Ishikawa (cell line): ENCODE data around the gene SLC2A1.
A peak's percentile ranks its signal among the peaks of the same experiment; 100 is the strongest.

Source experiments
- CEBPB ChIP-seq: IDR thresholded peaks from 2 replicates; pipeline ENCODE4 v1.6.1; 2012
- CREB1 ChIP-seq: IDR thresholded peaks from 2 replicates; pipeline ENCODE4 v1.6.1; 2012; ENCODE audit warnings: low read depth
- EGR1 ChIP-seq: IDR thresholded peaks from 2 replicates; pipeline ENCODE4 v1.6.1; 2012
- EP300 ChIP-seq: IDR thresholded peaks from 2 replicates; pipeline ENCODE4 v1.6.1; 2012; ENCODE audit warnings: borderline replicate concordance
- FOXM1 ChIP-seq: IDR thresholded peaks from 2 replicates; pipeline ENCODE4 v1.6.1; 2012; ENCODE audit warnings: low read depth, borderline replicate concordance
- NFIC ChIP-seq: IDR thresholded peaks from 2 replicates; pipeline ENCODE4 v1.6.1; 2012
- RAD21 ChIP-seq: IDR thresholded peaks from 2 replicates; pipeline ENCODE4 v1.6.1; 2012; ENCODE audit warnings: low read depth
- TAF1 ChIP-seq: IDR thresholded peaks from 2 replicates; pipeline ENCODE4 v1.6.1; 2012; ENCODE audit warnings: low read depth, mild to moderate bottlenecking
- TCF12 ChIP-seq: IDR thresholded peaks from 2 replicates; pipeline ENCODE4 v1.6.1; 2012; ENCODE audit warnings: low read depth
- TEAD4 ChIP-seq: IDR thresholded peaks from 2 replicates; pipeline ENCODE4 v1.6.1; 2012
- YY1 ChIP-seq: IDR thresholded peaks from 2 replicates; pipeline ENCODE4 v1.6.1; 2012; ENCODE audit warnings: low read depth
- ZBTB7A ChIP-seq: IDR thresholded peaks from 2 replicates; pipeline ENCODE4 v1.6.1; 2012; ENCODE audit warnings: low read depth
- TF ChIP-seq, protein P1 (sequence below): IDR thresholded peaks from 2 replicates; pipeline ENCODE4 v1.6.1; 2012; ENCODE audit warnings: low read depth, mild to moderate bottlenecking
- TF ChIP-seq, protein P2 (sequence below): IDR thresholded peaks from 2 replicates; pipeline ENCODE4 v1.6.1; 2012
- TF ChIP-seq, protein P3 (sequence below): IDR thresholded peaks from 2 replicates; pipeline ENCODE4 v1.6.1; 2012

Gene SLC2A1

DNA sequence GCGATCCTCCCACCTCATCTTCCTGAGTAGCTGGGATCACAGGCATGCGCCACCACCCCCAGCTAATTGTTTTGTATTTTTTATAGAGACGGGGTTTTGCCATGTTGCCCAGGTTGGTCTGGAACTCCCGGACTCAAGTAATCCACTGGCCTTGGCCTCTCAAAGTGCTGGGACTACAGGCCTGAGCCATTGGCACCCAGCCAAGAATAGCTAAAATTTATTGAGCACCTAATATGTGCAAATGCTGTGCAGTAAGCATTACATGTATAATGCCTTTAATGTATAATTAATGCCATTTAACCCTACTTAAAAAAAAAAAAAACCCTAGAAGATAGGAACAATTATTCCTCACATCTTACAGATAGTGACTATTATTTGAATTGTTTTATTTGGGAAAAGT lies 69.4 kb downstream of the SLC2A1 start:
- TF ChIP-seq NFIC: peak; percentile 54
- no peak for TF ChIP-seq CEBPB

DNA sequence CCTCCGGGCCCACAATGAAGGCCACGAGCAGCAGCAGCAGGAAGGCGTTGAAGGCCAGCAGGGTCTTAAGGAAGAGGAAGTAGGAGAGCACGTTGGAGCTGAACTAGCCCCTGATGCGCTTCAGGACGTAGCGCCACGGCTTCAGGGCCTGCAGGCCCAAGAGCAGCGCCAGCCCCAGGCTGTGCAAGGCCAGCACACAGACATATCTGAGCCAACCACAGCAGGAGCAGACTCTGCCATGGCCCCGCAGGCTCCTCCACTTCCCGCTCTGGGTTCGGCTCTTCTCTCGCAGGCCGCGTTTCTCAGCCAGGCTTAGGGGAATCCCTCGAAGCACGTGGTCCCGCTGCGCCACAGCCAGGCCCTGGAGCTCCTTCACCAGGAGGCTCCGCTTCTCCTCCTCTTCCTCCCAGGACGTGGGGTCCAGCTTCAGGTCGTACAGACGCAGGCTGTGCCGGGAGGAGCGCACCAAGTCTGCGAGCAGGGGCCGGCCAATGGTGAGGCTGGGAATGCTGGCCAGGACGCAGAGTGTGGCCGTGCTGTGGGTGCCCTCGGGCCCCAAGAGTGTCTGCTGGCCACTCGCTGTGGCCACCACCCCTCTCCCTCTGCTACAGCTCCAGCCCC lies 70.5 kb downstream of the SLC2A1 start:
- TF ChIP-seq, protein P1, sequence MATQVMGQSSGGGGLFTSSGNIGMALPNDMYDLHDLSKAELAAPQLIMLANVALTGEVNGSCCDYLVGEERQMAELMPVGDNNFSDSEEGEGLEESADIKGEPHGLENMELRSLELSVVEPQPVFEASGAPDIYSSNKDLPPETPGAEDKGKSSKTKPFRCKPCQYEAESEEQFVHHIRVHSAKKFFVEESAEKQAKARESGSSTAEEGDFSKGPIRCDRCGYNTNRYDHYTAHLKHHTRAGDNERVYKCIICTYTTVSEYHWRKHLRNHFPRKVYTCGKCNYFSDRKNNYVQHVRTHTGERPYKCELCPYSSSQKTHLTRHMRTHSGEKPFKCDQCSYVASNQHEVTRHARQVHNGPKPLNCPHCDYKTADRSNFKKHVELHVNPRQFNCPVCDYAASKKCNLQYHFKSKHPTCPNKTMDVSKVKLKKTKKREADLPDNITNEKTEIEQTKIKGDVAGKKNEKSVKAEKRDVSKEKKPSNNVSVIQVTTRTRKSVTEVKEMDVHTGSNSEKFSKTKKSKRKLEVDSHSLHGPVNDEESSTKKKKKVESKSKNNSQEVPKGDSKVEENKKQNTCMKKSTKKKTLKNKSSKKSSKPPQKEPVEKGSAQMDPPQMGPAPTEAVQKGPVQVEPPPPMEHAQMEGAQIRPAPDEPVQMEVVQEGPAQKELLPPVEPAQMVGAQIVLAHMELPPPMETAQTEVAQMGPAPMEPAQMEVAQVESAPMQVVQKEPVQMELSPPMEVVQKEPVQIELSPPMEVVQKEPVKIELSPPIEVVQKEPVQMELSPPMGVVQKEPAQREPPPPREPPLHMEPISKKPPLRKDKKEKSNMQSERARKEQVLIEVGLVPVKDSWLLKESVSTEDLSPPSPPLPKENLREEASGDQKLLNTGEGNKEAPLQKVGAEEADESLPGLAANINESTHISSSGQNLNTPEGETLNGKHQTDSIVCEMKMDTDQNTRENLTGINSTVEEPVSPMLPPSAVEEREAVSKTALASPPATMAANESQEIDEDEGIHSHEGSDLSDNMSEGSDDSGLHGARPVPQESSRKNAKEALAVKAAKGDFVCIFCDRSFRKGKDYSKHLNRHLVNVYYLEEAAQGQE: no peak
- no peak for TF ChIP-seq NFIC
- TF ChIP-seq, protein P2, sequence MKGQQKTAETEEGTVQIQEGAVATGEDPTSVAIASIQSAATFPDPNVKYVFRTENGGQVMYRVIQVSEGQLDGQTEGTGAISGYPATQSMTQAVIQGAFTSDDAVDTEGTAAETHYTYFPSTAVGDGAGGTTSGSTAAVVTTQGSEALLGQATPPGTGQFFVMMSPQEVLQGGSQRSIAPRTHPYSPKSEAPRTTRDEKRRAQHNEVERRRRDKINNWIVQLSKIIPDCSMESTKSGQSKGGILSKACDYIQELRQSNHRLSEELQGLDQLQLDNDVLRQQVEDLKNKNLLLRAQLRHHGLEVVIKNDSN: no peak
- TF ChIP-seq TCF12: no peak
- no peak for TF ChIP-seq TAF1
- no peak for TF ChIP-seq RAD21
- no peak for TF ChIP-seq CEBPB
- TF ChIP-seq, protein P3, sequence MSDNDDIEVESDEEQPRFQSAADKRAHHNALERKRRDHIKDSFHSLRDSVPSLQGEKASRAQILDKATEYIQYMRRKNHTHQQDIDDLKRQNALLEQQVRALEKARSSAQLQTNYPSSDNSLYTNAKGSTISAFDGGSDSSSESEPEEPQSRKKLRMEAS: no peak
- no peak for TF ChIP-seq FOXM1
- no peak for TF ChIP-seq EP300
- no peak for TF ChIP-seq EGR1
- TF ChIP-seq YY1: no peak
- TF ChIP-seq CREB1: no peak
- no peak for TF ChIP-seq TEAD4
- no peak for TF ChIP-seq ZBTB7A

DNA sequence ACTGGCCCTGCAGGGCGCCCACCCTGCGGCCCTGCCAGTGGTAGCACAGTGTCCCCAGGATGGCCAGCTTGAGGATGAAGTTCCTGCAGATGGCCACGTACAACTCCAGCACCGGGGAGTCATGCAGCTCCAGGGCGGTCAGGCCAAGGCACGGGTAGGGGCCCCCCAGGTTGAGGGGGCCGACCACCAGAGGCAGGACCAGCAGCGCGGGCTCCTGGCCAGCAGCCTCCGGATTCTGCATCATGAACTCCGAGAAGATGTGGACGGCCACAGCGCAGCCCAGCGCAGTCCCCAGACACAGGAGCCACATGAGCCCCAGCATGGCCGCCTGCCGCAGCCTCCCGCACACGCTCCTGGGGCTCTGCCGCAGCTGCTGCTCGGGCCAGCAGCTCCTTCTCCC lies 71.3 kb downstream of the SLC2A1 start:
- TF ChIP-seq ZBTB7A (no peak), RAD21 (no peak), YY1 (no peak), CREB1 (no peak), NFIC (no peak), CEBPB (no peak)
- TF ChIP-seq, protein P3: no peak

DNA sequence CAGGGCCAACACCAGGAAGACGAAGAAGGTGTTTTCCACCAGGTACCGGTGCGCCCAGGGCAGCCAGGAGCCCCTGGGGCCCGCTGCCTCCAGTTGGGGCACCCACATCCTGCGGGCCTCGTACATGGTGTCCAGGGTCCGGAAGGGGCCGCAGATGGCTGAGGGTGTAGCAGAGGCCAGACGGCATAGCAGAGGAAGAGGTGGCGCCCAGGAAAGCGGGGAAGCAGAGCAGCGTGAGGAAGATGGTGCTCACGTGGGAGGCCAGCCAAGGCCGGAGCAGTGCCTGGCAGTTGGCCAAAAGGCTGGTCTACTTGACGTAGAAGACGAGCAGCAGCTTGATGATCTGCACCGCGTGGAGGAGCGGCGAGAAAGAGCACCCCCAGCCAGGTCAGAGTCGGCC lies 71.9 kb downstream of the SLC2A1 start:
- TF ChIP-seq, protein P3: no peak
- no peak for TF ChIP-seq RAD21
- no peak for TF ChIP-seq ZBTB7A
- TF ChIP-seq CREB1: no peak
- TF ChIP-seq CEBPB: no peak
- TF ChIP-seq FOXM1: no peak
- TF ChIP-seq, protein P2: no peak
- no peak for TF ChIP-seq TEAD4
- no peak for TF ChIP-seq EP300
- no peak for TF ChIP-seq EGR1
- no peak for TF ChIP-seq YY1
- TF ChIP-seq, protein P1: no peak
- TF ChIP-seq NFIC: no peak
- TF ChIP-seq TAF1: no peak
- TF ChIP-seq TCF12: no peak

DNA sequence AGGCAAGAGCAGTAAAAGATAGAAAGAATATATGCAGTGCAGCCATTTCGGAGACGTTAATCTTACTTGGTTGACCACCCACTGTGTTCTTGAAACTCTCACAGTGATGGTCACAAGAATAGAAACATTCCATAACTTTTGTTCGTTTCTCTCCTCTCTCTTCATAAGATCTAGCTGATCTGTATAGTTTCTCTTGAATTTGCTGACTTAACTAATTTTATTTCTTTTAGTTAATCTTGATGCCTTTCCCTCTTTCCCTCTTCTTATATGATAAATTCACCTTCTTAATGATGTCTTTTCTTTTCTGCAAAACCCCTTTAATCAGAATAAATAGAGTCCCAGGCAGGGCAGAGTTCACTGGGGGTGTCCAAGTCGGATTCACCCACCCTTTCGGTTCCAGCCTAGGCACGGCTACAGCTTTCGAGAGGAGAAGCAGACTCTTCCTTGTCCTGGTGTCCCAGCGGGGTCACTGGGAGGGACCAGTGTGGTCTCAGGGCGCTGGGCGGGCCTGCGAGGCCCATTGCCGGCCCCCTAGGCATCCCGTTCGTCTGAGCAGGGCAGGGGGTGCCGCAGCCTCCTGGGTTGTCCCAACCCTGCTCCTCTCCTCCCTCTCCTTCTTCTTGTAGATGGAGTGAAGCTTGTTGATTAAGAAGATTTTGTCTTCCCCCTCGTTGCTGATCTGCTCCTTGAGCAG lies 72.5 kb downstream of the SLC2A1 start:
- TF ChIP-seq CREB1 (no peak), YY1 (no peak), CEBPB (no peak), ZBTB7A (no peak), FOXM1 (no peak), EP300 (no peak), TEAD4 (no peak), RAD21 (no peak), EGR1 (no peak), NFIC (no peak), TAF1 (no peak)
- TF ChIP-seq, protein P3: no peak
- TF ChIP-seq, protein P1: no peak
